ENCODE measurements around the gene SCN1B.

The SCN1B gene

DNA sequence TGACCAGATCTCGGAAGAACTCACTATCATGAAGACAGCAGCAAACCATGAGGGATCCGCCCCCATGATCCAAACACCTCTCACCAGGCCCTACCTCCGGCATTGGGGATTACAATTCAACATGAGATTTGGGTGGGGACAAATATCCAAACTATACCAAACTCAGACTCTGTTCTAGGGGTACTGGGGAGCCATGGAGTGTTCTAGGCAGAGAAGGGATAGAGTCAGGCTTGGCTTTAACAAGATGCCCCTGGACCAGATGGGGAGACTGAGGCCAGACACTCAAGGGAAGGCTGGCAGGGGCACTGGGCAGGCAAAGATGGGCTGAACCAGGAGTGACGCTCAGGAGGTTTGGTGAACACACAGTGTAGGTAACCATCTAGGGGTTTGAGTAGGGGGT lies 11.9 kb upstream of the SCN1B start:
- H3K4me3 ChIP-seq (ENCODE audit: low read length), result no peak overlapping the region
- DNase-seq, result no peak
- TF ChIP-seq EZH2phosphoT487 (IDR thresholded peaks at IDR 0.05; ENCODE audit: low read length) (no peak), EZH2 (optimal IDR thresholded peaks at IDR 0.05; ENCODE audit: low read depth, low read length) (no peak), CTCF (IDR thresholded peaks at IDR 0.05; ENCODE audit: low read length) (no peak)
- H3K27ac ChIP-seq (ENCODE audit: low read length), result no peak overlapping the region
- no peaks in the 10 kb centered on the region for H4K20me1 ChIP-seq (ENCODE audit: insufficient read depth, low read length)
- no peaks in the 10 kb centered on the region for H3K36me3 ChIP-seq (replicated peaks; ENCODE audit: insufficient read depth, low read length)
- no peaks in the 10 kb centered on the region for H3K9me2 ChIP-seq (replicated peaks; ENCODE audit: insufficient read depth, low read length)
- H3K27me3 ChIP-seq (replicated peaks; ENCODE audit: insufficient read depth, low read length), result no peaks in the 10 kb centered on the region
- H2AFZ ChIP-seq (ENCODE audit: low read length), result no peak overlapping the region
- H3K9ac ChIP-seq (ENCODE audit: low read length), result no peak overlapping the region
- no peaks in the 10 kb centered on the region for H3K79me2 ChIP-seq (ENCODE audit: low read length)
- no peaks in the 10 kb centered on the region for H3K9me3 ChIP-seq (replicated peaks; ENCODE audit: insufficient read depth, low read length)
- H3F3A ChIP-seq (ENCODE audit: insufficient read depth, low read length), result no peaks in the 10 kb centered on the region
- no peak overlapping the region for H3K4me2 ChIP-seq (ENCODE audit: low read depth, low read length)
- H3K4me1 ChIP-seq (ENCODE audit: low read length), result no peaks in the 10 kb centered on the region

DNA sequence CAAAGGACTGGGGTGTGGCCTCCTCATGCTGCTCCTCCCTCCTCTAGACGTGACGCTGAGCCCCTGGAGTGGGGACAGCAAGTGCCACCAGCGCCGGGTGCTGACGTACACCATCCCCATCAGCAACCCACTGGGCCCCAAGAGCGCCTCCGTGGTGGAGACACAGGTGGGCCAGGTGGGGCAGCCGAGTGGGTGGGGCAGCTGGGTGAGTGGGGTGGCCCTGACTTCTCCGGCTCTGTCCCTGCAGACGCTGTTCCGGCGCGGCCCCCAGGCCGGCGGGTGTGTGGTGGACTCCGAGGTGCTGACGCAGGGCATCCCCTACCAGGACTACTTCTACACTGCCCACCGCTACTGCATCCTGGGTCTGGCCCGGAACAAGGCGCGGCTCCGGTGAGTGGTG lies 11.1 kb upstream of the SCN1B start:
- Histone ChIP-seq H4K20me1 (ENCODE audit: insufficient read depth, low read length) (no peaks in the 10 kb centered on the region), H3K4me2 (ENCODE audit: low read depth, low read length) (no peak overlapping the region), H3K27me3 (replicated peaks; ENCODE audit: insufficient read depth, low read length) (no peaks in the 10 kb centered on the region), H3K4me1 (ENCODE audit: low read length) (no peaks in the 10 kb centered on the region), H3K9me3 (replicated peaks; ENCODE audit: insufficient read depth, low read length) (no peaks in the 10 kb centered on the region), H3F3A (ENCODE audit: insufficient read depth, low read length) (no peaks in the 10 kb centered on the region), H2AFZ (ENCODE audit: low read length) (no peak overlapping the region), H3K36me3 (replicated peaks; ENCODE audit: insufficient read depth, low read length) (no peaks in the 10 kb centered on the region), H3K79me2 (ENCODE audit: low read length) (no peaks in the 10 kb centered on the region), H3K9me2 (replicated peaks; ENCODE audit: insufficient read depth, low read length) (no peaks in the 10 kb centered on the region), H3K27ac (ENCODE audit: low read length) (no peak overlapping the region), H3K9ac (ENCODE audit: low read length) (no peak overlapping the region), H3K4me3 (ENCODE audit: low read length) (no peak overlapping the region)
- TF ChIP-seq EZH2 (optimal IDR thresholded peaks at IDR 0.05; ENCODE audit: low read depth, low read length), result no peak
- no peak for TF ChIP-seq CTCF (IDR thresholded peaks at IDR 0.05; ENCODE audit: low read length)
- TF ChIP-seq EZH2phosphoT487 (IDR thresholded peaks at IDR 0.05; ENCODE audit: low read length), result no peak
- DNase-seq, result no peak

DNA sequence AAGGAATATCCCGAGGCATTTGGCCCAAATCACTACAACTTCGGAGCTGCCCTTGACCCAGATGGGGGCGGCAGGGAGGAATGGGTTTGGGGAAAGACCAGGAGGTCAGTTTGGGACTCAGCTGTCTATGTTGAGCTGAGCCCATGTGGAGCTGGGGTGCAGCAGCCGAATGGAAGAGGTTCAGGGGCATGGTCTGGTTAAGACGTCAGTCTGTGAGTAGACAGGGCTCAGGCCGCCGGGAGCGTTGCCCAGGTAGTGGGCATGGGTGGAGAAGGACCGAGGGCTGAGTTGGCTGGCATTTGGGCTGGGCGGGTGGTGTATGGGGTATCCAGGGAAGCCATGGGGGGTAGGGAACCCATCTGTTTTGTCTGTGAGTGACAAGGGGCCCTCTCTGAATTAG lies 9.3 kb upstream of the SCN1B start:
- Histone ChIP-seq H3K4me1 (ENCODE audit: low read length) (no peaks in the 10 kb centered on the region), H3K9me2 (replicated peaks; ENCODE audit: insufficient read depth, low read length) (no peaks in the 10 kb centered on the region), H3K27me3 (replicated peaks; ENCODE audit: insufficient read depth, low read length) (no peaks in the 10 kb centered on the region), H3K79me2 (ENCODE audit: low read length) (no peaks in the 10 kb centered on the region), H3K9ac (ENCODE audit: low read length) (no peak overlapping the region), H3K36me3 (replicated peaks; ENCODE audit: insufficient read depth, low read length) (no peaks in the 10 kb centered on the region), H2AFZ (ENCODE audit: low read length) (no peak overlapping the region), H3K9me3 (replicated peaks; ENCODE audit: insufficient read depth, low read length) (no peaks in the 10 kb centered on the region), H3F3A (ENCODE audit: insufficient read depth, low read length) (no peaks in the 10 kb centered on the region), H3K4me2 (ENCODE audit: low read depth, low read length) (no peak overlapping the region), H3K27ac (ENCODE audit: low read length) (no peak overlapping the region), H4K20me1 (ENCODE audit: insufficient read depth, low read length) (no peaks in the 10 kb centered on the region), H3K4me3 (ENCODE audit: low read length) (no peak overlapping the region)
- no peak for DNase-seq
- TF ChIP-seq EZH2phosphoT487 (IDR thresholded peaks at IDR 0.05; ENCODE audit: low read length), result no peak
- TF ChIP-seq CTCF (IDR thresholded peaks at IDR 0.05; ENCODE audit: low read length), result no peak
- TF ChIP-seq EZH2 (optimal IDR thresholded peaks at IDR 0.05; ENCODE audit: low read depth, low read length), result no peak
